ENCODE measurements around the gene MAGEA12. TPM values are rescaled to one million over a fixed set of nuclear protein-coding genes. Genes with fewer than 3 reads are reported as not detected.
"Not testable (repeated sequence)": the region's sequence is repeated elsewhere in the genome, so short reads cannot be mapped to it uniquely, and the experiment has no call there.

Gene MAGEA12
- total RNA-seq: not detected

- no peaks in the 10 kb centered on the region for H3K9me3 Mint-ChIP-seq
Measured at GRCh38 chrX:152733261-152733975, at the start of gene MAGEA12, which contains the start of gene CSAG1. TSS of gene MAGEA12 (plus strand) at chrX:152733757. CDS start at chrX:152736162, 2,405 bp downstream. TSS of gene CSAG1 (minus strand) at chrX:152733721. CDS start at chrX:152732460, 1,261 bp downstream.

DNA sequence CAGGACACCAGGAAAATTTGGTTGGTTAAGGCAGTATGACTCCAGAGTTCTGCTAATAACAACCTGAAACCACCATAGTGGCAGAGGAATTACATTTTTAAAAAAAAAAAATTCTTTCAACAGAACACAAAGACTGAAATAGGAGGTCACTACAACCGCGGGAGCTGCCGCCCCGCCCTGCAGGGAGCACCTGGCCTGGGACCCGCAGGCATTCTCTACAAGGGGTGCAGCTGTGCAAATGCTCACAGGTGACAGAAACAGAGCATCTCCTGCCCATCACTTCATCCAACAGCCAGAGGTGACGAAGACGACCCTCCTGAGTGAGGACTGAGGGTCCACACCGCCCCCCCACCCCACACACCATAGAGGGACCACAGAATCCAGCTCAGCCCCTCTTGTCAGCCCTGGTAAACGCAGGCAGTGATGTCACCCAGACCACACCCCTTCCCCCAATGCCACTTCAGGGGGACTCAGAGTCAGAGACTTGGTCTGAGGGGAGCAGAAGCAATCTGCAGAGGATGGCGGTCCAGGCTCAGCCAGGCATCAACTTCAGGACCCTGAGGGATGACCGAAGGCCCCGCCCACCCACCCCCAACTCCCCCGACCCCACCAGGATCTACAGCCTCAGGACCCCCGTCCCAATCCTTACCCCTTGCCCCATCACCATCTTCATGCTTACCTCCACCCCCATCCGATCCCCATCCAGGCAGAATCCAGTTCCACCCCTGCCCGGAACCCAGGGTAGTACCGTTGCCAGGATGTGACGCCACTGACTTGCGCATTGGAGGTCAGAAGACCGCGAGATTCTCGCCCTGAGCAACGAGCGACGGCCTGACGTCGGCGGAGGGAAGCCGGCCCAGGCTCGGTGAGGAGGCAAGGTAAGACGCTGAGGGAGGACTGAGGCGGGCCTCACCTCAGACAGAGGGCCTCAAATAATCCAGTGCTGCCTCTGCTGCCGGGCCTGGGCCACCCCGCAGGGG is 35.3 kb upstream of the MAGEA12 start, which contains the start of gene MAGEA3:
TSS of gene MAGEA3 (plus strand) at position 843 of the 980 bp plus-strand sequence. CDS start 2,039 bp downstream, outside the sequence.
- not testable (repeated sequence) for H3K27ac Mint-ChIP-seq; H3K36me3 Mint-ChIP-seq (ENCODE audit: low read depth); H3K9me3 Mint-ChIP-seq; H3K4me1 Mint-ChIP-seq; ATAC-seq (replicated peaks); H3K27me3 Mint-ChIP-seq; H3K4me3 Mint-ChIP-seq

More at GRCh38 chrX:152733261-152733975, at the start of gene MAGEA12, which contains the start of gene CSAG1:
- ATAC-seq (replicated peaks): no peak
- H3K4me1 Mint-ChIP-seq: no peaks in the 10 kb centered on the region
- no peak within 1 kb of the TSS for H3K27ac Mint-ChIP-seq
- peaks cover 6% of the 10 kb centered on the region for H3K27me3 Mint-ChIP-seq
- no peaks in the 10 kb centered on the region for H3K36me3 Mint-ChIP-seq (ENCODE audit: low read depth)
- H3K4me3 Mint-ChIP-seq: no peak within 1 kb of the TSS

GRCh38 chrX:152700390-152700789 is 33.2 kb upstream of the MAGEA12 start:
- not testable (repeated sequence) for H3K27me3 Mint-ChIP-seq; H3K4me3 Mint-ChIP-seq; H3K4me1 Mint-ChIP-seq; H3K36me3 Mint-ChIP-seq (ENCODE audit: low read depth); H3K9me3 Mint-ChIP-seq; H3K27ac Mint-ChIP-seq; ATAC-seq (replicated peaks)

- H3K36me3 Mint-ChIP-seq (ENCODE audit: low read depth); H3K4me3 Mint-ChIP-seq; H3K27ac Mint-ChIP-seq; H3K4me1 Mint-ChIP-seq; ATAC-seq (replicated peaks); H3K27me3 Mint-ChIP-seq; H3K9me3 Mint-ChIP-seq: not testable (repeated sequence)
Measured at GRCh38 chrX:152706500-152706899, 27.1 kb upstream of the MAGEA12 start.

- H3K9me3 Mint-ChIP-seq; H3K27ac Mint-ChIP-seq; H3K27me3 Mint-ChIP-seq; ATAC-seq (replicated peaks); H3K4me3 Mint-ChIP-seq; H3K4me1 Mint-ChIP-seq; H3K36me3 Mint-ChIP-seq (ENCODE audit: low read depth): not testable (repeated sequence)
Measured at GRCh38 chrX:152709173-152709572, 24.4 kb upstream of the MAGEA12 start, which contains the start of gene CSAG2. TSS of gene CSAG2 (minus strand) at chrX:152709273. CDS start at chrX:152709112, 161 bp downstream.

- not testable (repeated sequence) for H3K27ac Mint-ChIP-seq; H3K36me3 Mint-ChIP-seq (ENCODE audit: low read depth); ATAC-seq (replicated peaks); H3K4me1 Mint-ChIP-seq; H3K4me3 Mint-ChIP-seq; H3K9me3 Mint-ChIP-seq; H3K27me3 Mint-ChIP-seq
Measured at GRCh38 chrX:152713195-152713594, 20.4 kb upstream of the MAGEA12 start.

GRCh38 chrX:152713815-152714787 is 19.5 kb upstream of the MAGEA12 start, which contains the start of gene MAGEA2B:
TSS of gene MAGEA2B (plus strand) at chrX:152714628. CDS start at chrX:152717107, 2,479 bp downstream.
- not testable (repeated sequence) for H3K4me1 Mint-ChIP-seq; H3K27ac Mint-ChIP-seq; ATAC-seq (replicated peaks); H3K9me3 Mint-ChIP-seq; H3K36me3 Mint-ChIP-seq (ENCODE audit: low read depth); H3K27me3 Mint-ChIP-seq; H3K4me3 Mint-ChIP-seq

GRCh38 chrX:152725409-152725808 is 8.1 kb upstream of the MAGEA12 start:
- Mint-ChIP-seq H3K4me1 (no peaks in the 10 kb centered on the region), H3K4me3 (no peak overlapping the region), H3K27ac (no peak overlapping the region), H3K27me3 (peaks cover 14% of the 10 kb centered on the region), H3K36me3 (ENCODE audit: low read depth) (no peaks in the 10 kb centered on the region), H3K9me3 (no peaks in the 10 kb centered on the region)
- no peak for ATAC-seq (replicated peaks)

- H3K4me3 Mint-ChIP-seq; H3K36me3 Mint-ChIP-seq (ENCODE audit: low read depth); H3K4me1 Mint-ChIP-seq; H3K27ac Mint-ChIP-seq; H3K27me3 Mint-ChIP-seq; H3K9me3 Mint-ChIP-seq; ATAC-seq (replicated peaks): not testable (repeated sequence)
Measured at GRCh38 chrX:152734143-152734858, 744 bp downstream of the MAGEA12 start.

DNA sequence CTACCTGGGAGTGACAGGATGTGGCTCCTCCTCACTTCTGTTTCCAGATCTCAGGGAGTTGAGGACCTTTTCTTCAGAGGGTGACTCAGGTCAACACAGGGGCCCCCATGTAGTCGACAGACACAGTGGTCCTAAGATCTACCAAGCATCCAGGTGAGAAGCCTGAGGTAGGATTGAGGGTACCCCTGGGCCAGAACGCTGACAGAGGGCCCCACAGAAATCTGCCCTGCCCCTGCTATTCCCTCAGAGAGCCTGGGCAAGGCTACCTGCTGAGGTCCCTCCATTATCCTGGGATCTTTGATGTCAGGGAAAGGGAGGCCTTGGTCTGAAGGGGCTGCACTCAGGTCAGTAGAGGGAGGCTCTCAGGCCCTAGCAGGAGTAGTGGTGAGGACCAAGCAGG is 1.5 kb downstream of the MAGEA12 start:
- H3K27ac Mint-ChIP-seq: no peak overlapping the region
- no peaks in the 10 kb centered on the region for H3K9me3 Mint-ChIP-seq
- H3K4me1 Mint-ChIP-seq: no peaks in the 10 kb centered on the region
- no peaks in the 10 kb centered on the region for H3K27me3 Mint-ChIP-seq
- ATAC-seq (replicated peaks): no peak
- H3K4me3 Mint-ChIP-seq: no peak overlapping the region
- no peaks in the 10 kb centered on the region for H3K36me3 Mint-ChIP-seq (ENCODE audit: low read depth)

- H3K27ac Mint-ChIP-seq: no peak overlapping the region
- no peaks in the 10 kb centered on the region for H3K36me3 Mint-ChIP-seq (ENCODE audit: low read depth)
- no peak for ATAC-seq (replicated peaks)
- no peak overlapping the region for H3K4me3 Mint-ChIP-seq
- no peaks in the 10 kb centered on the region for H3K4me1 Mint-ChIP-seq
- H3K9me3 Mint-ChIP-seq: no peaks in the 10 kb centered on the region
- no peaks in the 10 kb centered on the region for H3K27me3 Mint-ChIP-seq
Measured at GRCh38 chrX:152735860-152736511, 2.4 kb downstream of the MAGEA12 start.

DNA sequence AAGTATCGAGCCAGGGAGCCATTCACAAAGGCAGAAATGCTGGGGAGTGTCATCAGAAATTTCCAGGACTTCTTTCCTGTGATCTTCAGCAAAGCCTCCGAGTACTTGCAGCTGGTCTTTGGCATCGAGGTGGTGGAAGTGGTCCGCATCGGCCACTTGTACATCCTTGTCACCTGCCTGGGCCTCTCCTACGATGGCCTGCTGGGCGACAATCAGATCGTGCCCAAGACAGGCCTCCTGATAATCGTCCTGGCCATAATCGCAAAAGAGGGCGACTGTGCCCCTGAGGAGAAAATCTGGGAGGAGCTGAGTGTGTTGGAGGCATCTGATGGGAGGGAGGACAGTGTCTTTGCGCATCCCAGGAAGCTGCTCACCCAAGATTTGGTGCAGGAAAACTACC is 3.0 kb downstream of the MAGEA12 start:
- not testable (repeated sequence) for H3K9me3 Mint-ChIP-seq; H3K4me3 Mint-ChIP-seq; H3K27me3 Mint-ChIP-seq; H3K36me3 Mint-ChIP-seq (ENCODE audit: low read depth); H3K27ac Mint-ChIP-seq; H3K4me1 Mint-ChIP-seq; ATAC-seq (replicated peaks)

GRCh38 chrX:152738560-152738959 is 5.0 kb downstream of the MAGEA12 start:
- ATAC-seq (replicated peaks): no peak

More at GRCh38 chrX:152738560-152738959, 5.0 kb downstream of the MAGEA12 start:
- H3K9me3 Mint-ChIP-seq: no peaks in the 10 kb centered on the region
- no peaks in the 10 kb centered on the region for H3K36me3 Mint-ChIP-seq (ENCODE audit: low read depth)
- H3K27me3 Mint-ChIP-seq: no peaks in the 10 kb centered on the region
- no peak overlapping the region for H3K27ac Mint-ChIP-seq
- no peak overlapping the region for H3K4me3 Mint-ChIP-seq
- no peaks in the 10 kb centered on the region for H3K4me1 Mint-ChIP-seq
